RCC 7860 (cell line): Measurements from ENCODE around the gene GNG13.

Experiments used
- DNase-seq: peaks from one replicate; pipeline ENCODE4 v3.0.0-alpha.2; 2015; ENCODE audit warnings: low spot score
- FAIRE-seq: peaks from 2 replicates; lab custom pipeline; 2012; peaks lifted over from hg19 to GRCh38; lab: Jason Lieb, UNC

GNG13 gene

DNA sequence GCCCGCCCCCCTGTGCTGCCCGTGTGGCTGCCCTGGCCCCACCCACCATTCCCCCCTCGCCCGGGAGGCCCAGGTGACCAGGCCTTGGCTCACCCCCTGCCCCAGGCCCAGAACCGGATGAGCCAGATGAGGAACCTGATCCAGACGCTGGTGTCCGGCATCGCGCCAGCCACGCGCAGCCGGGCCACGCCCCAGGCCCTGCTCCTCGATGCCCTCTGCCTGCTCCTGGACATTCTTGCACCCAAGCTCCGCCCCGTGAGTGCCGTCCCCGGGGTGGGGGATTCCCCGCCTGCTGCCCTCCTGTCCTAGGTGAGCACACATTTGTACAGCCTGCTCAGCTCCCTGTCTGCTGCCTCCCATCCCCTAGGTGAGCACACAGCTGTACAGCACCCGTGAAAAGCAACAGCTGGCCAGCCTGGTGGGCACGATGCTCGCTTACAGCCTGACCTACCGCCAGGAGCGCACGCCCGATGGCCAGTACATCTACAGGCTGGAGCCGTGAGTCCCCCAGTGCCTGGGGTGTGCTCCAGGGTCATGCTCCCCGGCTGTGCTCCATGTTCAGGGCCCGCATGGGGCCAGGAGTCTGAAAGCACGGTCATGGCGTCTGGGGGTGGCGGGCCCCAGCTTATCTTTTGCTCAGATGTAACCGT is 4.8 kb downstream of the GNG13 start:
- FAIRE-seq (no peak), DNase-seq (no peak)

DNA sequence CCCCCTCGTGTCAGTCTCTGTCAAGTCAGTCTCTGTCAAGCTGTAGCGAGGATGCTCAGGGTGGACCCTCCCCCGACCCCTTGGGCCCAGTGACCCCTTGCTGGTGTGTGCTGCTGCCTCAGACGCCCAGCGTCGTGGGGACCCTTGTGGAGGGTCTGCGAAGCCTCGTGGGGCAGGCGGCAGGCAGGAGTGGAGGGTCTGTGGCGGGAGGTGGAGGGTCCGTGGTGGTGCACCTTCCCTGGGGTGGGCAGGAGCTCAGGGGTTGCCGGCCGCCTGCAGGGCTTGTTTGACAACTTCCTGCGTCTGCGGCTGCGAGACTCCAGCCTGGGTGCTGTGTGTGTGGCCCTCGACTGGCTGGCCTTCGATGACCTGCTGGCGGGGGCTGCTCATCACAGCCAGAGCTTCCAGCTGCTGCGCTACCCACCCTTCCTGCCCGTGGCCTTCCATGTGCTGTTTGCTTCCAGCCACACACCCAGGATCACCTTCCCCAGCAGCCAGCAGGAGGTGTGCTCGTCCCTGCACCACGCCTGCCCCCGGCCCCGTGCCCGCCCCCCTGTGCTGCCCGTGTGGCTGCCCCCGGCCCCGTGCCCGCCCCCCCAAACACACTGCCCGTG is 5.6 kb downstream of the GNG13 start:
- DNase-seq, result no peak
- FAIRE-seq, result no peak

DNA sequence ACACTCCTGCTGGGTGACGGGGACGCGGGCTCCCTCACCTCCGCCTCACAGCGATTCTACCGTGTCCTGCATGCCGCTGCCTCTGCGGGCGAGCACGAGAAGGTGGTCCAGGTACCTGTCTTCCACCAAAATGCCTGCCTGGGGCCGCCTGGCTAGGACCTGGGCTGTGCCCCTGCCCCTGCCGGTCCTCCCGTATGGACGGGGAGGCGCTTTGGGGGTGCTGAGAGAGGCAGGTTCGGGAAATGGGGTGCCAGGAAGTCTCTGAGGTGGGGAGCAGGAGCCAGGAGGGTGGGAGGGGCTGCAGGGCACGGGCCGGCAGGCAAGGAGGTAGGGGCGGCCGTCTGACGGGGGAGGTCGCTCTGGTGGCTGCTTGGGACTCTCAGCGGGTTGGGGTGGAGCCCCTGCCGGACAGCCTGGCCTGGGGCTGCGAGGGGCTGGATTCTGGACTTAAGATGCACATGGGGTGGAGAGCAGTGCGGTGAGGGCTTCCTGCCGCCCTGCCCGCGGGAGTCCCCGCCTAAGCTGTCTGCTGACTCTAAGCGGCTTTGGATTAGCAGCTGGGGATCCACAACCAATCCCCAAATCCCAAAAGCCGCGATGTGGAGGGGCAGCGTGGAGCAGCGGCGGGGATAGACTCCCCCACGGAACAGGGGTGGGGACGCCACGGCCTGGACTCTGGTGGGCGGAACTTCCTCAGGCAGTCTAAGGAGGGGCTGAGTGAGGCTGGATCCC is 6.3 kb downstream of the GNG13 start:
- DNase-seq, result no peak
- FAIRE-seq, result no peak

DNA sequence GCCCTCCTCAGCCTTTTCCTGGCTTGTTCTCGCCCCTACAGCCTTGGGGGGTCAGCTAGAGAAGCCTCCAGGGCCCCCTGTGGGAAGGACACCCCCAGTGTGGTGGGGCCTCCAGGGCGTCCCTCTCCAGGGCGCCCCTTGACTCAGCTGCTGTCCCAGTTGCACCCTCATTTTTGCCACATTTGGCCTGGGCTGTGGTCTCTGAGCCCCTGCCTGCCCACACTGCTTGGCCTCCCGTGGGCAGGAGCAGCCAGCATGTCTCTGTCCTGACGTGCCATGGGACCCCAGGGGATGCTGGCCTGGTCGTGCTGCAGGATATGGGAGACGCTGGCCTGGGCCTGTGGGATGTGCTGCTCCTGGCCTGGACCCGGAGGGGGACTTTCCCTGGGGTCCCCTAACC is 7.1 kb downstream of the GNG13 start:
- FAIRE-seq, result no peak

DNA sequence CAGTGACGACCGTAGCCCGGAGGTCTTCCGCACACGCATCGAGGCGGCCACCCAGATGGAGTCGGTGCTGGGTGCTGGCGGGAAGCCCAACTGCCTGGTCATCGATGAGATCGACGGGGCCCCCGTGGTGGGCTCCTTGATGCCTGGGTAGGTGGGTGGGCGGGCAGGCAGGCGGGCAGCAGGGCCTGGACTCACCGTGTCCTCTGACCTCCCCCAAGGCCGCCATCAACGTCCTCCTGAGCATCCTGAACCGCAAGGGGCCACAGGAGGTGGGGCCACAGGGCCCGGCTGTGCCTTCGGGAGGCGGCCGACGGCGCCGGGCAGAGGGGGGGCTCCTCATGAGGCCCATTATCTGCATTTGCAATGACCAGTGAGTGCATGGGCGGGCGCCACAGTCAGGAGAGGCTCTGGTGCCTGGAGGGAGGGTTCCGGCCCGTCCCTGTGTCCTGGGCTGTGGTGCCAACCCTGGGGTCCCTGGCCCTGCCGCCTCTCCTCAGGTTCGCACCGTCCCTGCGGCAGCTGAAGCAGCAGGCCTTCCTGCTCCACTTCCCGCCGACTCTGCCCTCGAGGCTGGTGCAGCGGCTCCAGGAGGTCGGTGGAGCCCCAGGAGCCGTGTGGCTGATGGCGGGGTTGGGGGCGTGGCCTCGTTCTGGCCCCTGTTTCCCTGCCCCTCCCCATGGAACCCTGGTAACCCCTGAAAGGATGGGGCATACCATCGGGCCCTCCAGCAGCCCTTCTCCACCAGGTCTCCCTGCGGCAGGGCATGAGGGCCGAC is 8.1 kb downstream of the GNG13 start:
- no peak for FAIRE-seq
- DNase-seq, result no peak

More for the DNA sequence above, 7.1 kb downstream of the GNG13 start:
- DNase-seq, result no peak

DNA sequence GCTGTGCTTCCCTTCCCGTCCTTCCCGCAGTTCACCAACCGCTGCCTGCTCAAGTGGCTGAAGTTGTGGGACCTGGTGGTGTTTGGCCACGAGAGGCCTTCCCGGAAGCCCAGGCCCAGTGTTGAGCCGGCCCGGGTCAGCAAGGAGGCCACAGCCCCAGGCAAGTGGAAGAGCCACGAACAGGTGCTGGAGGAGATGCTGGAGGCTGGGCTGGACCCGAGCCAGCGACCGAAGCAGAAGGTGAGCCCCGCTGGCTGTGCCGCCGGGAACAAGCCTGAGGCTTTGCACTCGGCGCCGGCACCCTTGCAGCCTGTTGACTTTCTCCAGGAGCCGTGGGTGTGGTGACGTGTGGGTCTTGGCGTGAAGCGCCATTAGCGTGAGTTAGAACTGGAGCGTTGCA is 9.4 kb downstream of the GNG13 start:
- FAIRE-seq (no peak), DNase-seq (no peak)

DNA sequence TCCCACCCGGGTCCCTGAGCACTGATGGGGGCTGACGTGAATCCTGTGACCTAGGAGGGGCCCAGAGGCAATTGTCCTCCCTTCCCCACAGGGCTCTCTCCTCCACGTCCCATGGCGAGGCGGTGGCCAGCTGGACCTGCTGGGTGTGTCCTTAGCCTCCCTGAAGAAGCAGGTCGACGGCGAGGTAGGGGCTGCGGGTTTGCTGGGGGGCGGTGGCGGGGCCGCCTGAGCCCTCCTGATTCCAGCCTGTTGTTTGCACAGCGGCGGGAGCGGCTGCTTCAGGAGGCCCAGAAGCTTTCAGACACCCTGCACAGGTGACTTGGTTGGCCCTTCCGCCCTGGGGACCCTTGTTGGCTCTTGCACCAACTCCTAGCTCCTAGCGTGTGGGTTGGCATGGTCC is 10.4 kb downstream of the GNG13 start:
- FAIRE-seq, result no peak
- no peak for DNase-seq

DNA sequence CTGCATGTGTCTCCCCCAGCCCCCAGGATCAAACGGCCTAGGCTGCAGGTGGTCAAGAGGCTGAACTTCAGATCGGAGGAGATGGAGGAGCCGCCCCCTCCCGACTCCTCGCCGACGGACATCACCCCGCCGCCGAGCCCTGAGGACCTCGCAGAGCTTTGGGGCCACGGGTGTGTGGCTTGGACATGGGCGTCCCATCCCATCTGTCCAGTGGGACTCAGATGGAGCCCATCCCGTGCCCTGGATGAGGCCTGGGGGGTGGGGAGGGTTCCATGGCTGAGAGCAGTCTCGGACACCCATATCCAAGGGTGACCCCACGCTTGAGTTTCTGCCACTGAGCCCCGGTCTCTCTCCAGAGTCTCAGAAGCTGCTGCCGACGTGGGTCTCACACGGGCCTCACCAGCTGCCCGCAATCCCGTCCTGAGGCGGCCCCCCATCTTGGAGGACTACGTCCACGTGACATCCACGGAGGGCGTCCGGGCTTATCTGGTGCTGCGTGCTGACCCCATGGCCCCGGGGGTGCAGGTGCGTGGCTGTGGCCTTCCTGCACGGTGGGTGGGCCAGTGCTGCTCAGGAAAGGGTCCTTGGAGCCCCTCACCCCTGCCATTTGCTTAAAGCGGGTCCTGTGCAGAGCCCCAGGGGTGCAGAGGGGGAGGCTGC is 11.2 kb downstream of the GNG13 start:
- no peak for DNase-seq
- FAIRE-seq, result no peak

DNA sequence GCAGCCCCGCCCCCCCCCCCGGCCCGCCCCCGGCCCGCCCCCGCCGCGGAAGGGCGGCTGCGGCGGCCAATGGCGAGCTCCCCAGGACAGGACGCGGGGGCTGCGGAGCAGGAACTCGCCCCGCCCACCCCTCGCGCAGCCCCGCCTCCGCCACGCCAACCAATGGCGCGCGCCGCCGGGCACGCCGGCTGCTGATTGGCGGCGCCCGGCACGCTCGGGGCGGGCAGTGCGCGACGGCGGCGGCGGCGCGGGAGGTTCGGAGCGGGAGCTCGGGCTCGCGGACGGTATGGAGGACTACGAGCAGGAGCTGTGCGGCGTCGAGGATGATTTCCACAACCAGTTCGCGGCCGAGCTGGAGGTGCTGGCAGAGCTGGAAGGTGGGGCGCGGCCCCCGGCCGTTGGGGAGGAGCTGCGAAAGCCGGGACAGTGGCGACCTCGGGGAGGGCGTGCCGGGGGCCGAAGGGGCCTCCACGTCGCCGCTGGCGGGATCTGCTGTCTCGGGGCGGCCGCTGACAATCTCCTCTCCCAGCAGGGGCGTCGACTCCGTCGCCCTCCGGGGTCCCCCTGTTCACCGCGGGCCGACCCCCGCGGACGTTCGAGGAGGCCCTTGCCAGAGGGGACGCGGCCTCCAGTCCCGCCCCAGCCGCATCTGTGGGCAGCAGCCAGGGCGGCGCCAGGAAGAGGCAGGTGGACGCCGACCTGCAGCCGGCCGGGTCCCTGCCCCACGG is 12.0 kb downstream of the GNG13 start, which contains the start of gene CHTF18:
TSS of gene CHTF18 (plus strand) at position 222 of the 728 bp plus-strand sequence. CDS start at position 287, 65 bp downstream.
- DNase-seq (peak; percentile 73), FAIRE-seq (no peak)

DNA sequence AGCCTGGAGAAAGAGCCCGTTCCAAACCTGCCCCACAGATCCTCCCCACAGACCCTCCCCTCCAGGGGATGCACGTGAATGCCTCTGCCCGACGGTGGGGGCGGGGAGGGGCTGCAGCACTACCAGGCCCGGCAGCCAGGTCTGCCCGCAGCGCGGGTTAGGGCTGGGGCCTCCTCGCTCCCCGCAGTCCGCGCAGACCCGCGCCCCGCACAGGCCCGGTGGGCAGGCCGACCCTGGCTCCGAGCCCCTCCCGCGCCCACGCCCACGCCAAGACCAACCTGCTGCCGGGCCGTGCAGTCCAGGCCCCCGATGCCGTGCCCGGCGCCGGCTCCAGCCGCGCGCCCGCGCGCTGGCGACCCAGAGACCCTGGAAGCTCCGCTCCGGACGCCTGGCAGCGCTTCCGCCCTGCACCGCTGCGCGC is 12.5 kb downstream of the GNG13 start, which contains the start of gene RPUSD1:
TSS of gene RPUSD1 (minus strand) at position 404 of the 421 bp plus-strand sequence. CDS start 644 bp downstream, outside the sequence.
- FAIRE-seq (no peak), DNase-seq (no peak)

DNA sequence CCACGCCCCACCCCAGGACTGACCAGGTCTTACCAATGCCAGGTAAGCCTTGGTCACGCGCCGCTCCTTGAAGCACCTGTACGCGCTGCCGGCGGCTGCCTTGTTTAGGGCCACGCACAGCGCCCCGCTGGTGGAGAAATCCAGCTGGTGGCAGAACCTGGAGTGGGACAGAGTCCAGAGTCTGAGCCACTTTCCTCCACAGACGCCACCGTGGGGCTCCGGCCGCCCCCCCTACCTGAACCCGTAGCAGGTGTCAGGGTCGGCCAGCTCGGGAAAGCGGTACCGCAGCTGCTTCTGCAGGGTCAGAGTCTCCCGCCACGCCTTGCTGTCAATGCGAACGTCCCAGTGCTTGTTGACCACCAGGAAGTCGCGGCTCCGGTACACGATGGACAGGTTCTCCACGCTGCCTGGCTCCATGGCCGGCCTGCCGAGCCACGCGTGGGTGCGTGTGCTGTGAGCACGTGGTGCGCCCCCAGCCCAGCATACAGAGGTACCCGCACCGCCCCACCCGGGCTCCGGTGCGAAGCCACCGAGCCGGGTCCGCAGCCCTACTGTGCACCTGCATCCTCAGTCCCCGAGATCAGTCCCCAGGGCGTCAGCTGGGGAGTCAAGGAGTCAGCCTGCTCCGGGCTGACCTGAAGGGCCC is 13.1 kb downstream of the GNG13 start:
- DNase-seq (no peak), FAIRE-seq (no peak)

DNA sequence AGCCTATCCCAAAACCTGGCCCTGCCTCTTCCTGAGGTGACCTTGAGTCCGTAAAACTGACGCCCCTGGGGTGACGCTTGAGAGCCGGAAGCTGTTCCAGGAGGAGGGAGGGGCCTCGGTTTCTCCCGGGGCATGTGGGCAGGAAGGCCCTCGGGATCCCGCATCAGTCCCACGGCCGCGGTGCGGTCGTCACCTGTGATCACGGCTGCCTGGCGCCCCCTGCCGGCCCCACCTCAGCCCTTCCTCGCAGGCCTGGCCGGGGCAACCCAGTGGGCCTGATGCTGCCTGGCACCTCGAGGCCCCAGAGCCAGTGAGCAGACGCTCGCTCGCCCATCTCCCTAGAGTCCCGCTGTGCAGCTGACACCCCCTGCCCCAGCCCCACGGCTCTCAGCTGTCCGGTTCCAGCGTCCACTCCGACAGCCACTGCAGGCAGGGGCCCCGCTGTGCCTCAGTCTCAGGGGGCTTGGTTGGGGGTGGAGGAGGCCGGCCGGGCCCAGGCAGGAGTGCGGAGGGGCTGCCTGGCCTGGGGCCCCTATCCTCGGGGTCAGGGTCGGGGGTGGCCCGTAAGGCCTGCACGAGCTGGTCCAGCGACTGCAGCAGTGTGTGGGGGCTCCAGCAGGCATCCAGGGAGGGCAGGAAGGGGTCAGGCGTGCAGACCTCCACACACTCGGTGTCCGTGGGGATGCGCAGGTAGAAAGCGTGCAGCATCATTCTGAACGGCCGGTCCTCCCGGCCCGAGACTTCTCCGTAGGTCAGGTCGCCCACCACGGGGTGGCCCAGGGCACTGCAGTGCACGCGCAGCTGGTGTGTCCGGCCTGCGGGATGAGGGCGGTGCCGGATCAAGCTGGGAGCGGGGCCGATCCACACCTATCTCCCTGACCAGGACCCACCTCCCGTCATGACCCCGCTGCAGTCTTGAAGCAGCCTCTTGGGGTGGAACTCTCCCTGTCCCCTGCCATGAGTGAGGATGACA is 14.7 kb downstream of the GNG13 start:
- DNase-seq, result peak; percentile 20
- no peak for FAIRE-seq

DNA sequence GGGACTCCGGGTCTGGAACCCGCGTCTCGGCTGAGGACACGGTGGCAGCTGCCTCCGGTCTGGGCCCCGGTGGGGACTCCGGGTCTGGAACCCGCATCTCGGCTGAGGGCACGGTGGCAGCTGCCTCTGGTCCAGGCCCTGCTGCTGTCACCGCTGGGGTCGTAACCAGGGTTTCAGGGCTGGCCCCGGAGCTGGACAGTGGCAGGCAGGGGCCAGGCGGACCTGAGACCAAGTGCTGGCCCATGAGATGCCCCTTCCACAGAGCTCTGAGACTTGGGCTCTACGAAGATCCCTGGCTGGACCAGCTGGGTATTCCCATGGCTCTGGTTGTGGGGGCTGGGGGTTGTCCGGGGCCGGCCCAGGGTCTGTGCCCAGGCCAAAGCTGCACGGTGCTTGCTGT is 16.1 kb downstream of the GNG13 start:
- FAIRE-seq, result no peak
- DNase-seq, result no peak

DNA sequence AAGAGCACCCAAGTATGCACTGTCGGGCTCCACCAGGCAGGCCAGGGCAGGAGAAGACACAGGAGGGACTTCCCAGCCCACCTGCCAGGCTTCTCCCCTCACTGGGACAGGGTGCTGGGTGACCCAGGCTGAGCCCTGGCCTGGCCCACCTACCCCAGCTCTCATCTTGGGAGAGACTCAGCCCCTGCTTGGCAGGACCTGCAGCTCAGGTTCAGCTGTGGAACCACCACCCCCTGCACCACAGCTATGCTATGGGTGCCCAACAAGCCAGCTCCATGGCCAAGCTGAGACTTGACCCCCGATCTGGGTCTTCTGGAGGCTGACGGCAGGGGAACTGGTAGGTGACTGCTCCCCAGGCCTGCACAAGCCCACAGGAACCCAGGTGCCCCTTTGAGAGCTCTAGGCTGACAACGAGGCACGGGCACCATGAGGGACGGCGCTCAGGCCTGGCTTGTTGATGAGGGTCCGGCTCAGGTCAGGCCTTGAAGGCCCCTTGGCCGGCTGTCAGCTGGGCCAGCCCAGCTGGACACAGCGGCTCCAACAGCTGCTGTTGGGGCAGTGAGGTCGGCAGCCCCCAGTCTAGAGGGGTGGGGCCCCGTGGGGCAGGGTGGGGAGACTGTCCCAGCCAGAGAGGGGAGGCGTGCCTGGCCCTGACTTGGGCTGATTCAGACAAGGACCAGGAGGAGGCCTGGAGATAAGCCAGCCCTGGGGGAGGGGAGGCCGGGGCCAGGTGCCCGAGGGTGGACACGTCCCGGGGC is 17.0 kb downstream of the GNG13 start:
- no peak for DNase-seq

DNA sequence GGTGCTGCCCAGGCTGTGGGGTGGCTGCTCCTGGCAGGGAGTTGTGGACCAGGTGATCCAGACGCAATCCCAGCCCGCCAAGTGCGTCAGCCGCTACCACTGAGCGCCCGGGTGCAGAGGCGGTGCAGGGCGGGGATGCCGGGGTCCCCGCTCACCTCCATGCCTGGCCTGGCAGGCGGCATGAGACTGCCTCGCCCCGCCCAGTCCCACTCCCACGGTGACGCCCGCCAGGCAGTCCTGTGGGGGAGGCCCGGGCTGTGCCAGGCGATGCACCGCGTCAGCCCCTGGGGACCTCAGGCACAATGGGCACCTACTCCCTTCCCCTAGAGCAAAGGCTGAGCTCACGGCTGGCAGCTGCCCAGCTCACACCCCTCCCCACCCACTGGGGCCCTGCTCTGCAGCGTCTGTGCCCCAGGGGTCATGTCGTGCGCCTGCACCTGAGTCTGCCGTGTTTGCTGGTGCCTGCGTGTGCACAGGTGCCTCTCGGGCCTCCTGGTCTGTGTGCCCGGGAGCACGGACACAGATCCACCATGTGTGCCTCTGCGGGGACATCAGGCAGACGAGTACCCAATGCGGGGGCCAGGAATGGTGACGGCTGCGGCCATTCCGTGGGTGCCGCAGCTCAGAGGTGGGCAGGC is 17.6 kb downstream of the GNG13 start:
- FAIRE-seq, result no peak
- DNase-seq, result no peak

More for the DNA sequence above, 17.0 kb downstream of the GNG13 start:
- no peak for FAIRE-seq

DNA sequence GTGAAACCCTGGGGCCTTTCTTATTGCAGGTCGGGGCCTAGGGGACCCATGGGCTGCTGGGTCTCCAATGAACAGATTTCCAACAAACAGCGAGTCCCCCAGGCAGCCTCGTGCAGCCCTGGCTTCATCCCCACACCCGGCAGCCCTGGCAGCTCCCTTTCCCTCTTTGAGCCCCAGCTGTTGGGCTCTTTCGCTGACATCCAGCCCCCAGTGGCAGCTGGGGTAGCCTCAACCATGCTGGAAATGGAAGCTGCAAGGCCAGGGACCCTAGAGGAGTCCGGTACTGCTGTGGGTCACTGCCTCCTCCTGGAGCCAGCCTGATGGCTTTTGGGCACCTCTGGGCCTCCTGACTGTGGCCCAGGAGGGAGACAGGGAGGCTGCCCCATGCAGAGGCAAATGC is 18.3 kb downstream of the GNG13 start:
- no peak for FAIRE-seq
- no peak for DNase-seq
